ENCODE measurements around the gene NTN1.

DNA sequence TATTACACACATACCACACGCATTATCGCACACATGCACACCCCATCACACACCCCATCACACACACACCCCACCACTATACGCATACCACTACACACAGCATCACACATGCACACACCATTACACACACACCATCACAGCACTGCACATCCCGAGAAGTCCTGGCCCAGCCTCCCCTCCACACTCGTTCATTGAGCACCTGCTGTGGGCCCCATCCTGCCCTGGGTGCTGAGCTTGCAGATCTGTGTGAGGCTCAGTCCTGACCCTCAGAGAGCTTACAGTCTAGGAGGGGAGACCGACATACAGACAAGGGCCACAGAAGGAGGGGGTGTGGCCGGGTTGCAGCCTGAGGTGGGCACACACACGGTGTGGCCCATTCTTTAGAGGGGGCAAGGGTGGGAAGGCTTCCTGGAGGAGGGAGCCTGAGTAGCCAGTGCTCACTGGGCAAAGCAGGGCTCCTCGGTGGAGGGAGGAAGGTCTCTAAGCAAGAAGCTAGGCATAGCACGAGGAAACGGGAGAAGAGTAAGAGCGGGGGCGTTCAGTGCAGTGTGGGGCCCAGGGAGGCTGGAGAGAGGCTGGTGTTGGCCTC is 206.6 kb downstream of the NTN1 start:
- TF ChIP-seq, protein P1, sequence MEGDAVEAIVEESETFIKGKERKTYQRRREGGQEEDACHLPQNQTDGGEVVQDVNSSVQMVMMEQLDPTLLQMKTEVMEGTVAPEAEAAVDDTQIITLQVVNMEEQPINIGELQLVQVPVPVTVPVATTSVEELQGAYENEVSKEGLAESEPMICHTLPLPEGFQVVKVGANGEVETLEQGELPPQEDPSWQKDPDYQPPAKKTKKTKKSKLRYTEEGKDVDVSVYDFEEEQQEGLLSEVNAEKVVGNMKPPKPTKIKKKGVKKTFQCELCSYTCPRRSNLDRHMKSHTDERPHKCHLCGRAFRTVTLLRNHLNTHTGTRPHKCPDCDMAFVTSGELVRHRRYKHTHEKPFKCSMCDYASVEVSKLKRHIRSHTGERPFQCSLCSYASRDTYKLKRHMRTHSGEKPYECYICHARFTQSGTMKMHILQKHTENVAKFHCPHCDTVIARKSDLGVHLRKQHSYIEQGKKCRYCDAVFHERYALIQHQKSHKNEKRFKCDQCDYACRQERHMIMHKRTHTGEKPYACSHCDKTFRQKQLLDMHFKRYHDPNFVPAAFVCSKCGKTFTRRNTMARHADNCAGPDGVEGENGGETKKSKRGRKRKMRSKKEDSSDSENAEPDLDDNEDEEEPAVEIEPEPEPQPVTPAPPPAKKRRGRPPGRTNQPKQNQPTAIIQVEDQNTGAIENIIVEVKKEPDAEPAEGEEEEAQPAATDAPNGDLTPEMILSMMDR (IDR thresholded peaks at IDR 0.05), result no peak
- TF ChIP-seq POLR2AphosphoS5 (IDR thresholded peaks at IDR 0.05) (no peak), POLR2A (IDR thresholded peaks at IDR 0.05) (no peak), EP300 (IDR thresholded peaks at IDR 0.05) (no peak)

Data from gastroesophageal sphincter (tissue), 3 donors.